A549 (cell line): ENCODE measurements around the gene WLS. TPM values are rescaled to one million over a fixed set of nuclear protein-coding genes. Genes with fewer than 3 reads are reported as not detected.

Experiments used
- ATAC-seq, 2 experiments: fragments of 200-7000 bp in 1 of 2; fragments of >200 bp in 1 of 2; cut with Nextera tagmentation in 1 of 2; cut with Tn5 transposase in 1 of 2; 3 replicates each; pipeline versions ENCODE4 v1.8.0 to v1.9.1; 2018 to 2020; ENCODE audit warnings: mild to moderate bottlenecking in 1 of 2, moderate library complexity in 1 of 2
- CTCF ChIA-PET: fragments of 300-600 bp; sonication (Branson Sonifier 250); formaldehyde crosslinking; extraction: SDS; loops from one replicate; lab custom pipeline; 2021; ENCODE audit warnings: antibody characterized with exemption, inconsistent platforms; lab: Yijun Ruan, JAX
- POLR2A ChIA-PET: fragments of 350-600 bp; formaldehyde crosslinking; extraction: SDS; loops from one replicate; lab custom pipeline; 2021; ENCODE audit warnings: antibody characterized with exemption, inconsistent platforms; lab: Yijun Ruan, JAX
- DNase-seq, 2 experiments: peaks; one replicate each; pipeline versions ENCODE4 v3.0.0 to v3.0.0-alpha.2; 2011 to 2016; ENCODE audit warnings: low read depth in 1 of 2, low spot score in 1 of 2
- FAIRE-seq: peaks from 2 replicates; lab custom pipeline; 2011; peaks lifted over from hg19 to GRCh38; lab: Jason Lieb, UNC
- H3K27ac ChIP-seq, 2 experiments: fragments of >200 bp; sonication (Bioruptor Twin); formaldehyde crosslinking; 3 replicates each; pipeline ENCODE4 v1.5.1; 2016 to 2017
- H3K4me1 ChIP-seq: fragments of >200 bp; sonication (Bioruptor Twin); formaldehyde crosslinking; 3 replicates; pipeline ENCODE4 v1.6.1; 2016
- H3K4me2 ChIP-seq: fragments of >200 bp; sonication (Bioruptor Twin); formaldehyde crosslinking; 3 replicates; pipeline ENCODE4 v1.6.1; 2016
- H3K4me3 ChIP-seq: fragments of >200 bp; sonication (Bioruptor Twin); formaldehyde crosslinking; 3 replicates; pipeline ENCODE4 v1.5.1; 2016
- H3K9me3 ChIP-seq: fragments of >200 bp; sonication (Bioruptor Twin); formaldehyde crosslinking; 3 replicates; pipeline ENCODE4 v1.6.1; 2016
- CBX2 ChIP-seq: fragments of 200-600 bp; sonication (generic); IDR thresholded peaks from 2 replicates; pipeline ENCODE4 v1.6.1; 2016; ENCODE audit warnings: low read depth, mild to moderate bottlenecking, borderline replicate concordance
- CBX8 ChIP-seq: fragments of 200-600 bp; sonication (generic); IDR thresholded peaks from 2 replicates; pipeline ENCODE4 v1.6.1; 2016
- CEBPB ChIP-seq, 2 experiments: fragments of >200 bp in 1 of 2; sonication (Bioruptor Twin) in 1 of 2; formaldehyde crosslinking in 1 of 2; IDR thresholded peaks; 2 replicates each; pipeline ENCODE4 v1.6.1; 2012 to 2016
- EHF ChIP-seq: fragments of 250-450 bp; sonication (Bioruptor Pico); IDR thresholded peaks from 2 replicates; pipeline ENCODE4 v1.5.0; 2020; ENCODE audit warnings: mild to moderate bottlenecking
- EHMT2 ChIP-seq: fragments of 200-600 bp; sonication (generic); IDR thresholded peaks from 2 replicates; pipeline ENCODE4 v1.6.1; 2016; ENCODE audit warnings: antibody characterized with exemption, low read depth, mild to moderate bottlenecking, moderate library complexity
- FOSB ChIP-seq: fragments of 250-450 bp; sonication (Bioruptor Pico); IDR thresholded peaks from 2 replicates; pipeline ENCODE4 v1.5.0; 2020; ENCODE audit warnings: mild to moderate bottlenecking, moderate library complexity
- FOXS1 ChIP-seq: fragments of 250-450 bp; sonication (Bioruptor Pico); IDR thresholded peaks from 2 replicates; pipeline ENCODE4 v1.5.0; 2020; ENCODE audit warnings: mild to moderate bottlenecking, moderate library complexity
- HEYL ChIP-seq: fragments of 250-450 bp; sonication (Bioruptor Pico); IDR thresholded peaks from 2 replicates; pipeline ENCODE4 v1.8.0; 2021; ENCODE audit warnings: mild to moderate bottlenecking, moderate library complexity
- HOXA7 ChIP-seq: fragments of 250-450 bp; sonication (Bioruptor Pico); IDR thresholded peaks from 2 replicates; pipeline ENCODE4 v1.5.0; 2020; ENCODE audit warnings: mild to moderate bottlenecking, moderate library complexity
- HOXB13 ChIP-seq: fragments of 250-450 bp; sonication (Bioruptor Pico); IDR thresholded peaks from 2 replicates; pipeline ENCODE4 v1.5.0; 2020; ENCODE audit warnings: low read depth, mild to moderate bottlenecking, moderate library complexity
- HOXB5 ChIP-seq: fragments of 250-450 bp; sonication (Bioruptor Pico); IDR thresholded peaks from 2 replicates; pipeline ENCODE4 v1.5.0; 2020; ENCODE audit warnings: mild to moderate bottlenecking, moderate library complexity
- JUN ChIP-seq, 2 experiments: fragments of >200 bp; sonication (Bioruptor Twin); formaldehyde crosslinking; IDR thresholded peaks; 2 replicates in 1 of 2; 3 replicates in 1 of 2; pipeline ENCODE4 v1.6.1; 2016 to 2017
- KDM1A ChIP-seq: fragments of 200-600 bp; sonication (generic); IDR thresholded peaks from 2 replicates; pipeline ENCODE4 v1.6.1; 2016; ENCODE audit warnings: low read depth, mild to moderate bottlenecking
- MAFK ChIP-seq: fragments of 450-650 bp; IDR thresholded peaks from 2 replicates; pipeline ENCODE4 v1.6.1; 2014; ENCODE audit not compliant: partially characterized antibody
- MAZ ChIP-seq: fragments of 150-350 bp; IDR thresholded peaks from 2 replicates; pipeline ENCODE4 v1.6.1; 2014; ENCODE audit warnings: antibody characterized with exemption, low read depth, low read length, borderline replicate concordance
- MYC ChIP-seq: IDR thresholded peaks from 2 replicates; pipeline ENCODE4 v1.6.1; 2012; ENCODE audit warnings: mild to moderate bottlenecking, inconsistent platforms, low read length, improper control_type of control experiment, borderline replicate concordance
- NR3C1 ChIP-seq: fragments of >200 bp; sonication (Bioruptor Twin); formaldehyde crosslinking; IDR thresholded peaks from 3 replicates; pipeline ENCODE4 v1.6.1; 2017
- PBX3 ChIP-seq: IDR thresholded peaks from 2 replicates; pipeline ENCODE4 v1.6.1; 2012
- POLR2A ChIP-seq: IDR thresholded peaks from 2 replicates; pipeline ENCODE4 v1.6.1; 2012; ENCODE audit warnings: mild to moderate bottlenecking, low read length
- RARB ChIP-seq: fragments of 250-450 bp; sonication (Bioruptor Pico); IDR thresholded peaks from 2 replicates; pipeline ENCODE4 v1.8.0; 2021; ENCODE audit warnings: mild to moderate bottlenecking, moderate library complexity
- RNF2 ChIP-seq: fragments of 200-600 bp; sonication (generic); IDR thresholded peaks from 2 replicates; pipeline ENCODE4 v1.6.1; 2016; ENCODE audit warnings: low read depth, mild to moderate bottlenecking, antibody characterized with exemption, moderate library complexity, borderline replicate concordance
- SREBF2 ChIP-seq: fragments of 450-650 bp; IDR thresholded peaks from 2 replicates; pipeline ENCODE4 v1.6.1; 2014; ENCODE audit warnings: mild to moderate bottlenecking, moderate library complexity
- TP53 ChIP-seq: fragments of 250-450 bp; sonication (Bioruptor Pico); IDR thresholded peaks from 2 replicates; pipeline ENCODE4 v1.5.0; 2021; ENCODE audit warnings: mild to moderate bottlenecking, moderate library complexity
- USF2 ChIP-seq: fragments of 450-650 bp; IDR thresholded peaks from 2 replicates; pipeline ENCODE4 v1.6.1; 2014; ENCODE audit warnings: antibody characterized with exemption
- ZC3H11A ChIP-seq: fragments of 450-650 bp; IDR thresholded peaks from 2 replicates; pipeline ENCODE4 v1.6.1; 2014; ENCODE audit warnings: antibody characterized with exemption, mild to moderate bottlenecking
- ZNF302 ChIP-seq: fragments of 250-450 bp; sonication (Bioruptor Pico); IDR thresholded peaks from 2 replicates; pipeline ENCODE4 v1.9.0; 2021; ENCODE audit warnings: inconsistent platforms, mild to moderate bottlenecking, moderate library complexity
- WGBS: methylation state at CpG from one replicate; pipeline ENCODE4 v1.1.6; 2017; ENCODE audit errors: missing lambda C conversion rate; 5-methylcytosine and 5-hydroxymethylcytosine counted together
- polyA plus RNA-seq, 4 experiments: library from polyadenylated mRNA; depleted of rRNA in 3 of 4; stranded (reverse); fragments of >200 nt; fragmentation: RNase III in 1 of 4; extraction: RNeasy Plus Mini Kit Qiagen cat#74134 plus additional on column Dnase treatment in 1 of 4; gene quantifications; 2 replicates in 3 of 4; 3 replicates in 1 of 4; pipeline ENCODE4 v1.2.3, GENCODE V29; 2011 to 2017
- TF ChIP-seq, protein P1 (sequence below): IDR thresholded peaks from 2 replicates; pipeline ENCODE4 v1.6.1; 2012
- TF ChIP-seq, protein P2 (sequence below): fragments of >200 bp; sonication (Bioruptor Twin); formaldehyde crosslinking; IDR thresholded peaks from 3 replicates; pipeline ENCODE4 v1.5.1; 2016

WLS gene
- polyA plus RNA-seq, 2 of the 4 experiments (the other 2 are of a cell fraction): 6.6 to 12.1 TPM

GRCh38 chr1:68100571-68100970, 131.8 kb downstream of the WLS start:
- WGBS: 79% methylated on average over 2 of the region's 2 CpGs
- POLR2A ChIA-PET: no interaction called here
- CTCF ChIA-PET: no interaction called here

DNA sequence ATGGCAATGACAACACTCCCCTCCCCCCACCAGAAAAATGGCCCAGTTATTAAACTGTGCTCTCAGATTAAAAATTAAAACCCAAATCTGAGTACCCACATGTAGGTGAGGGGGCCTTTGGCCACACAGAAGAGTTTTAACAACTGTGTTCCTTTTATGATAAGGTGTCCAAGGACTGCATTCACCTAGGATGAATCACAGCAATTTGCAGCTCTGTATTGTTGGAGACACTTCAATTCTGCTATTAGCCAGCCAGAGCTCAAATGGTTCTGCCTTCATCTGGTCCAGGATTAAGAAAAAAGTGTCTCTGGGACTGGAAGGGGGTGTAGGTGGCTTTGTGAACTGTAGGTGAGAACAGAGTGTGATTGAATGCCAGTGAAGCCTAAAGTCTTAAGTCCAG, 138.6 kb downstream of the WLS start:
- POLR2A ChIA-PET: no interaction called here
- CTCF ChIA-PET: interaction anchor here (1.2 to 1.6 kb wide), 2 partner anchors 10 to 240 kb away, joined by 5 read pairs; no protein-coding TSS in a partner anchor
- DNase-seq: no peak
- no peaks in the 10 kb centered on the region for H3K4me1 ChIP-seq
- H3K9me3 ChIP-seq: no peaks in the 10 kb centered on the region
- no peak for TF ChIP-seq PBX3
- TF ChIP-seq CBX2: no peak
- no peak for TF ChIP-seq EHMT2
- no peak for TF ChIP-seq TP53 (CRISPR knock-in tag)
- no peak for TF ChIP-seq USF2
- TF ChIP-seq HEYL: no peak
- TF ChIP-seq MAFK: no peak
- no peak for TF ChIP-seq HOXB13
- no peak for TF ChIP-seq ZNF302
- TF ChIP-seq RNF2: no peak
- TF ChIP-seq EHF (CRISPR knock-in tag): no peak
- no peak for TF ChIP-seq FOSB (CRISPR knock-in tag)
- TF ChIP-seq KDM1A: no peak
- no peak overlapping the region for H3K27ac ChIP-seq
- no peak for ATAC-seq
- H3K4me2 ChIP-seq: no peak overlapping the region
- FAIRE-seq: no peak
- H3K4me3 ChIP-seq: no peak overlapping the region

More at GRCh38 chr1:68100571-68100970, 131.8 kb downstream of the WLS start:
- no peak for TF ChIP-seq SREBF2
- TF ChIP-seq NR3C1: no peak
- TF ChIP-seq, protein P1, sequence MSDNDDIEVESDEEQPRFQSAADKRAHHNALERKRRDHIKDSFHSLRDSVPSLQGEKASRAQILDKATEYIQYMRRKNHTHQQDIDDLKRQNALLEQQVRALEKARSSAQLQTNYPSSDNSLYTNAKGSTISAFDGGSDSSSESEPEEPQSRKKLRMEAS: no peak
- TF ChIP-seq FOXS1 (CRISPR knock-in tag): no peak
- no peak for TF ChIP-seq POLR2A
- no peak for TF ChIP-seq HEYL
- TF ChIP-seq HOXB5: no peak
- no peak for TF ChIP-seq USF2
- no peak for TF ChIP-seq MAZ
- TF ChIP-seq ZC3H11A: no peak
- TF ChIP-seq HOXA7: no peak
- TF ChIP-seq MYC: no peak
- no peak for TF ChIP-seq KDM1A
- no peak for TF ChIP-seq JUN (IDR thresholded peaks at IDR 0.05)
- TF ChIP-seq CEBPB (IDR thresholded peaks at IDR 0.05): no peak
- TF ChIP-seq FOSB (CRISPR knock-in tag): no peak
- TF ChIP-seq, protein P2, sequence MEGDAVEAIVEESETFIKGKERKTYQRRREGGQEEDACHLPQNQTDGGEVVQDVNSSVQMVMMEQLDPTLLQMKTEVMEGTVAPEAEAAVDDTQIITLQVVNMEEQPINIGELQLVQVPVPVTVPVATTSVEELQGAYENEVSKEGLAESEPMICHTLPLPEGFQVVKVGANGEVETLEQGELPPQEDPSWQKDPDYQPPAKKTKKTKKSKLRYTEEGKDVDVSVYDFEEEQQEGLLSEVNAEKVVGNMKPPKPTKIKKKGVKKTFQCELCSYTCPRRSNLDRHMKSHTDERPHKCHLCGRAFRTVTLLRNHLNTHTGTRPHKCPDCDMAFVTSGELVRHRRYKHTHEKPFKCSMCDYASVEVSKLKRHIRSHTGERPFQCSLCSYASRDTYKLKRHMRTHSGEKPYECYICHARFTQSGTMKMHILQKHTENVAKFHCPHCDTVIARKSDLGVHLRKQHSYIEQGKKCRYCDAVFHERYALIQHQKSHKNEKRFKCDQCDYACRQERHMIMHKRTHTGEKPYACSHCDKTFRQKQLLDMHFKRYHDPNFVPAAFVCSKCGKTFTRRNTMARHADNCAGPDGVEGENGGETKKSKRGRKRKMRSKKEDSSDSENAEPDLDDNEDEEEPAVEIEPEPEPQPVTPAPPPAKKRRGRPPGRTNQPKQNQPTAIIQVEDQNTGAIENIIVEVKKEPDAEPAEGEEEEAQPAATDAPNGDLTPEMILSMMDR: no peak
- TF ChIP-seq RARB (CRISPR knock-in tag): no peak
- no peak for TF ChIP-seq CBX8
- Histone ChIP-seq H3K4me3 (no peak overlapping the region), H3K4me2 (no peak overlapping the region), H3K9me3 (no peaks in the 10 kb centered on the region), H3K4me1 (peaks cover 10% of the 10 kb centered on the region; the same call in 2 of the 3 replicates), H3K27ac (no peak overlapping the region)
- DNase-seq (no peak), FAIRE-seq (no peak), ATAC-seq (no peak)
